Liver (tissue), 3 donors: ENCODE data around the gene F8A1.

ENCODE experiments used
- RAD21 ChIP-seq, 2 donors: IDR thresholded peaks; 2 replicates each; pipeline ENCODE4 v1.6.1; 2016; ENCODE audit warnings: antibody characterized with exemption in 2 of 2, mild to moderate bottlenecking in 2 of 2
- RXRA ChIP-seq, 2 donors: IDR thresholded peaks; 2 replicates each; pipeline ENCODE4 v1.6.1; 2017 to 2018; ENCODE audit warnings: antibody characterized with exemption in 2 of 2, mild to moderate bottlenecking in 1 of 2
- SP1 ChIP-seq: IDR thresholded peaks from 2 replicates; pipeline ENCODE4 v1.6.1; 2018; ENCODE audit warnings: antibody characterized with exemption, mild to moderate bottlenecking
- YY1 ChIP-seq: IDR thresholded peaks from 2 replicates; pipeline ENCODE4 v1.6.1; 2016; ENCODE audit warnings: antibody characterized with exemption, mild to moderate bottlenecking
- TF ChIP-seq, protein P1 (sequence below): fragments of 150-350 bp; IDR thresholded peaks from 2 replicates; pipeline ENCODE4 v1.5.1; 2017; ENCODE audit warnings: improper control_type of control experiment, low read depth, low read length; ENCODE audit not compliant: missing input control
- TF ChIP-seq, protein P2 (sequence below): IDR thresholded peaks from 2 replicates; pipeline ENCODE4 v1.6.1; 2016; ENCODE audit warnings: antibody characterized with exemption
- donor health status: healthy.
- donor health status: healthy.

DNA sequence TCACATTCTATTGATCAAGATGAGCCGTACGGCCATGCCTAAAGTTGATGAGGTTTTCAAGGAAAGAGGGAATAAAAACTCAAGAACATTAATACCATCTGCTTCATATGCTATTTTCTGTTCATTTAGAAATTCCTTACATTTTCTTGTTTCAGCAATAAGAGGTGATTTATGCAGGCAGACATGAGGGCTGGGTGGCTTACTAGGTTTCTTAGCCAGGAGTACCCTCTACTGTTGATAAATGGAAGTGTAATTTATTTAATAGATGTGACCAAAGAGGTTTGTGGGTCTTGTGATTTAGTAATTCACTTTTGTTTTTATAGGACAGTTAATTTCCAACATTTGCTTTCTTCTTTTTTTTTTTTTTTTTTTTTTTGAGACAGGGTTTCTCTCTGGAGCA is 45.3 kb upstream of the F8A1 start:
- TF ChIP-seq, protein P1, sequence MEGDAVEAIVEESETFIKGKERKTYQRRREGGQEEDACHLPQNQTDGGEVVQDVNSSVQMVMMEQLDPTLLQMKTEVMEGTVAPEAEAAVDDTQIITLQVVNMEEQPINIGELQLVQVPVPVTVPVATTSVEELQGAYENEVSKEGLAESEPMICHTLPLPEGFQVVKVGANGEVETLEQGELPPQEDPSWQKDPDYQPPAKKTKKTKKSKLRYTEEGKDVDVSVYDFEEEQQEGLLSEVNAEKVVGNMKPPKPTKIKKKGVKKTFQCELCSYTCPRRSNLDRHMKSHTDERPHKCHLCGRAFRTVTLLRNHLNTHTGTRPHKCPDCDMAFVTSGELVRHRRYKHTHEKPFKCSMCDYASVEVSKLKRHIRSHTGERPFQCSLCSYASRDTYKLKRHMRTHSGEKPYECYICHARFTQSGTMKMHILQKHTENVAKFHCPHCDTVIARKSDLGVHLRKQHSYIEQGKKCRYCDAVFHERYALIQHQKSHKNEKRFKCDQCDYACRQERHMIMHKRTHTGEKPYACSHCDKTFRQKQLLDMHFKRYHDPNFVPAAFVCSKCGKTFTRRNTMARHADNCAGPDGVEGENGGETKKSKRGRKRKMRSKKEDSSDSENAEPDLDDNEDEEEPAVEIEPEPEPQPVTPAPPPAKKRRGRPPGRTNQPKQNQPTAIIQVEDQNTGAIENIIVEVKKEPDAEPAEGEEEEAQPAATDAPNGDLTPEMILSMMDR: peak; percentile 65
- TF ChIP-seq RXRA (IDR thresholded peaks at IDR 0.05): no peak
- TF ChIP-seq YY1: no peak
- TF ChIP-seq, protein P2, sequence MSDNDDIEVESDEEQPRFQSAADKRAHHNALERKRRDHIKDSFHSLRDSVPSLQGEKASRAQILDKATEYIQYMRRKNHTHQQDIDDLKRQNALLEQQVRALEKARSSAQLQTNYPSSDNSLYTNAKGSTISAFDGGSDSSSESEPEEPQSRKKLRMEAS: no peak
- TF ChIP-seq RAD21 (IDR thresholded peaks at IDR 0.05): peak; percentile 84 to 86
- TF ChIP-seq SP1: no peak
